Psoas muscle (tissue), 8 donors: ENCODE measurements around the gene GGACT. TPM values are rescaled to one million over a fixed set of nuclear protein-coding genes. Genes with fewer than 3 reads are reported as not detected.
A peak's percentile ranks its signal among the peaks of the same experiment; 100 is the strongest.

Experiments used
- ATAC-seq, 4 donors: fragments of 200-7000 bp; cut with Tn5 transposase; one replicate each; pipeline ENCODE4 v1.9.1; 2020; ENCODE audit warnings: moderate library complexity in 3 of 4, mild to moderate bottlenecking in 2 of 4
- DNase-seq, 2 donors: peaks; one replicate each; pipeline ENCODE4 v3.0.0-alpha.2; 2020
- H3K27ac ChIP-seq: fragments of 200-600 bp; one replicate; pipeline ENCODE4 v1.8.0; 2022
- H3K27me3 ChIP-seq, 3 donors: fragments of 200-600 bp in 1 of 3; one replicate each; pipeline versions ENCODE4 v1.6.1 to v1.8.0; 2013 to 2022; ENCODE audit warnings: low read length in 2 of 3, mild to moderate bottlenecking in 2 of 3, moderate library complexity in 1 of 3; ENCODE audit not compliant: insufficient read depth in 3 of 3
- H3K36me3 ChIP-seq, 2 donors: fragments of 200-600 bp in 1 of 2; one replicate each; pipeline versions ENCODE4 v1.6.1 to v1.8.0; 2013 to 2022; ENCODE audit warnings: low read depth in 1 of 2, mild to moderate bottlenecking in 1 of 2, moderate library complexity in 1 of 2; ENCODE audit not compliant: insufficient read depth in 1 of 2
- H3K4me1 ChIP-seq: fragments of 200-600 bp; one replicate; pipeline ENCODE4 v1.8.0; 2022
- H3K4me3 ChIP-seq: fragments of 200-600 bp; one replicate; pipeline ENCODE4 v1.8.0; 2022; ENCODE audit warnings: mild to moderate bottlenecking
- H3K9me3 ChIP-seq: fragments of 200-600 bp; one replicate; pipeline ENCODE4 v1.8.0; 2022
- CTCF ChIP-seq: fragments of 200-600 bp; IDR thresholded peaks from one replicate; pipeline ENCODE4 v1.8.0; 2022; ENCODE audit warnings: antibody characterized with exemption
- WGBS, 3 donors: extraction: QIAGEN DNeasy Blood & Tissue Kit; methylation state at CpG; one replicate each; pipeline versions ENCODE4 v1.1.6 to v1.1.7; 2013; 5-methylcytosine and 5-hydroxymethylcytosine counted together
- intact Hi-C, 2 donors: fragments of 100-400 bp; cut with DNase I; formaldehyde crosslinking; loops; one replicate each; pipeline versions ENCODE4 v1.11.0 to v1.14.2; 2022
- polyA plus RNA-seq, 3 donors: library from polyadenylated mRNA; stranded (reverse); fragments of 200-250 nt; gene quantifications; one replicate each; pipeline ENCODE4 v1.2.3, GENCODE V29; 2013
- total RNA-seq, 4 donors: library from RNA; stranded (reverse); fragmentation: NEBNext Ultra II Directional in 2 of 4; extraction: Animal tissue kit (Norgen Biotek cat#: 25700) in 2 of 4; gene quantifications; one replicate each; pipeline versions ENCODE4 v1.2.1 to v1.2.4, GENCODE V29; 2021 to 2023
- donor health status: healthy with polysubstance abuse.
- donor health status: DM: no; HTN: no; CAD: no; lungs with moderate emphysema.
- donor health status: Bipolar disorder and iron deficiency.
- donor health status: healthy.
- donor health status: DM: yes; HTN: yes; CAD: no.
- donor health status: DM: no; HTN: no; CAD: no.
- donor health status: DM: no; HTN: no; CAD: no.
- donor health status: DM: yes; HTN: yes; CAD: no.

The GGACT gene
- total and polyA plus RNA-seq, 7 donors: 0.44 to 4.4 (median 1.6) TPM

- no peak for TF ChIP-seq CTCF
- H3K9me3 ChIP-seq: no peaks in the 10 kb centered on the region
- intact Hi-C loops: loop anchor here in 1 of 2 donors (5.0 to 10.0 kb wide), 3 partner anchors 278 to 1066 kb away; no protein-coding TSS in a partner anchor
- 90 to 93% (median 91%) methylated on average over 11 of the region's 11 CpGs for whole genome bisulfite sequencing, 3 donors
- no peak overlapping the region for H3K4me3 ChIP-seq
- no peaks in the 10 kb centered on the region for H3K36me3 ChIP-seq
- ATAC-seq (no peak), DNase-seq (no peak)
- H3K27ac ChIP-seq: no peak overlapping the region
- no peaks in the 10 kb centered on the region for H3K27me3 ChIP-seq
- no peaks in the 10 kb centered on the region for H3K4me1 ChIP-seq
Measured at GRCh38 chr13:100510208-100510957, 78.2 kb downstream of the GGACT start.

GRCh38 chr13:100508996-100509395 lies 79.6 kb downstream of the GGACT start:
- 63 to 82% (median 70%) methylated on average over 8 of the region's 8 CpGs for WGBS, 3 donors

GRCh38 chr13:100508455-100508854 lies 80.1 kb downstream of the GGACT start:
- Histone ChIP-seq H3K36me3 (no peaks in the 10 kb centered on the region), H3K27me3 (no peaks in the 10 kb centered on the region), H3K27ac (no peak overlapping the region), H3K4me1 (no peaks in the 10 kb centered on the region), H3K4me3 (no peak overlapping the region), H3K9me3 (no peaks in the 10 kb centered on the region)
- intact Hi-C loops: no loop called here
- ATAC-seq (no peak), DNase-seq (no peak)
- TF ChIP-seq CTCF: no peak
- WGBS, 3 donors: 87 to 91% (median 90%) methylated on average over 6 of the region's 6 CpGs

More at GRCh38 chr13:100508996-100509395, 79.6 kb downstream of the GGACT start:
- Histone ChIP-seq H3K9me3 (no peaks in the 10 kb centered on the region), H3K36me3 (no peaks in the 10 kb centered on the region), H3K27me3 (no peaks in the 10 kb centered on the region), H3K27ac (no peak overlapping the region), H3K4me3 (no peak overlapping the region), H3K4me1 (no peaks in the 10 kb centered on the region)
- ATAC-seq (peak in 1 of 4 donors; percentile 21), DNase-seq (no peak)
- intact Hi-C loops: no loop called here
- TF ChIP-seq CTCF: no peak

GRCh38 chr13:100506600-100507422 lies 81.8 kb downstream of the GGACT start:
- Histone ChIP-seq H3K27me3 (no peaks in the 10 kb centered on the region), H3K4me3 (no peak overlapping the region), H3K27ac (no peak overlapping the region), H3K4me1 (no peaks in the 10 kb centered on the region), H3K36me3 (no peaks in the 10 kb centered on the region), H3K9me3 (no peaks in the 10 kb centered on the region)
- TF ChIP-seq CTCF: no peak
- 86 to 88% (median 87%) methylated on average over 9 of the region's 9 CpGs for WGBS, 3 donors
- ATAC-seq: no peak
- intact Hi-C loops: no loop called here
- no peak for DNase-seq
